Caco-2 (cell line): ENCODE results near the gene LGR6. TPM values are rescaled to one million over a fixed set of nuclear protein-coding genes. Genes with fewer than 3 reads are reported as not detected.

ENCODE experiments used
- BruUV-seq: library from RNA; stranded (reverse); fragments of 400-500 nt; replicated peaks from 2 replicates; lab custom pipeline; 2021; lab: Mats Ljungman, UMichigan
- CTCF ChIA-PET: fragments of 300-600 bp; sonication (Branson Sonifier 250); formaldehyde crosslinking; loops from one replicate; lab custom pipeline; 2022; ENCODE audit warnings: antibody characterized with exemption; lab: Charles Lee
- POLR2A ChIA-PET: fragments of 300-600 bp; sonication (Branson Sonifier 250); formaldehyde crosslinking; loops from one replicate; lab custom pipeline; 2022; ENCODE audit warnings: antibody characterized with exemption; lab: Charles Lee
- DNase-seq, 2 experiments: peaks; one replicate each; pipeline versions ENCODE4 v3.0.0 to v3.0.0-alpha.2; 2020 to 2022
- H3K27me3 ChIP-seq: replicated peaks from 2 replicates; pipeline ENCODE4 v1.6.0; 2011; ENCODE audit warnings: low read length; ENCODE audit not compliant: control insufficient read depth, insufficient read depth
- H3K36me3 ChIP-seq: 2 replicates; pipeline ENCODE4 v1.5.1; 2011; ENCODE audit warnings: low read length; ENCODE audit not compliant: control insufficient read depth, insufficient read depth
- H3K4me1 ChIP-seq: fragments of 250-450 bp; sonication (Bioruptor Pico); 2 replicates; pipeline ENCODE4 v1.5.1; 2020; ENCODE audit warnings: mild to moderate bottlenecking
- H3K4me3 ChIP-seq: 2 replicates; pipeline ENCODE4 v1.5.1; 2011; ENCODE audit warnings: low read depth, mild to moderate bottlenecking, control low read depth, low read length
- H3K9me3 ChIP-seq: fragments of 250-450 bp; sonication (Bioruptor Pico); 2 replicates; pipeline ENCODE4 v1.5.1; 2020; ENCODE audit warnings: mild to moderate bottlenecking, moderate library complexity
- H3K27ac Mint-ChIP-seq: one replicate; pipeline ENCODE4 v1.8.0; 2022; ENCODE audit warnings: mixed read lengths; ENCODE audit not compliant: unreplicated experiment
- H3K27me3 Mint-ChIP-seq: one replicate; pipeline ENCODE4 v1.8.0; 2022; ENCODE audit warnings: mixed read lengths; ENCODE audit not compliant: insufficient read depth, unreplicated experiment
- H3K36me3 Mint-ChIP-seq: one replicate; pipeline ENCODE4 v1.8.0; 2022; ENCODE audit warnings: mild to moderate bottlenecking, mixed read lengths; ENCODE audit not compliant: insufficient read depth, unreplicated experiment
- H3K4me1 Mint-ChIP-seq: one replicate; pipeline ENCODE4 v1.8.0; 2022; ENCODE audit warnings: low read depth, mixed read lengths; ENCODE audit not compliant: unreplicated experiment
- H3K4me3 Mint-ChIP-seq: one replicate; pipeline ENCODE4 v1.8.0; 2022; ENCODE audit warnings: mild to moderate bottlenecking, moderate library complexity, mixed read lengths; ENCODE audit not compliant: unreplicated experiment
- H3K9me3 Mint-ChIP-seq: one replicate; pipeline ENCODE4 v1.8.0; 2022; ENCODE audit warnings: mixed read lengths; ENCODE audit not compliant: unreplicated experiment
- CTCF ChIP-seq, 2 experiments: fragments of 200-600 bp in 1 of 2; IDR thresholded peaks; 1 replicate in 1 of 2; 2 replicates in 1 of 2; pipeline versions ENCODE4 v1.5.1 to v1.8.0; 2011 to 2022; ENCODE audit warnings: antibody characterized with exemption in 1 of 2, control low read depth in 1 of 2, inconsistent platforms in 1 of 2, low read depth in 1 of 2, low read length in 1 of 2, mild to moderate bottlenecking in 1 of 2, moderate library complexity in 1 of 2; ENCODE audit not compliant: insufficient read depth in 1 of 2, severe bottlenecking in 1 of 2, unreplicated experiment in 1 of 2
- intact Hi-C: fragments of 100-400 bp; cut with micrococcal nuclease; formaldehyde crosslinking; loops from one replicate; pipeline ENCODE4 v1.10.0; 2022; ENCODE audit not compliant: unreplicated experiment
- total RNA-seq: library from RNA; stranded (reverse); gene quantifications from 2 replicates; pipeline ENCODE4 v1.2.3, GENCODE V29; 2022

LGR6 gene
- total RNA-seq, 1 experiment from 2014 or later, result 0.36 TPM

- CTCF ChIA-PET, result no interaction called here
Observed at GRCh38 chr1:202150187-202150586, 43.4 kb upstream of the LGR6 start.

GRCh38 chr1:202150602-202151001 is 43.0 kb upstream of the LGR6 start:
- ChIA-PET CTCF (no interaction called here), POLR2A (no interaction called here)
- Mint-ChIP-seq H3K27ac (no peak overlapping the region), H3K4me3 (no peak overlapping the region), H3K27me3 (no peaks in the 10 kb centered on the region), H3K4me1 (no peaks in the 10 kb centered on the region), H3K9me3 (no peaks in the 10 kb centered on the region), H3K36me3 (no peaks in the 10 kb centered on the region)
- TF ChIP-seq CTCF (IDR thresholded peaks at IDR 0.05; ENCODE audit: insufficient read depth in 1 of 2, low read depth in 1 of 2, low read length in 1 of 2, severe bottlenecking in 1 of 2, unreplicated experiment in 1 of 2), result no peak
- no peaks in the 10 kb centered on the region for H3K27me3 ChIP-seq
- DNase-seq, result no peak
- H3K9me3 ChIP-seq, result no peaks in the 10 kb centered on the region
- H3K4me1 ChIP-seq, result no peaks in the 10 kb centered on the region
- BruUV-seq, result no TSS peak
- intact Hi-C loops, result no loop called here
- no peaks in the 10 kb centered on the region for H3K36me3 ChIP-seq
- H3K4me3 ChIP-seq, result no peak overlapping the region

More at GRCh38 chr1:202150187-202150586, 43.4 kb upstream of the LGR6 start:
- H3K36me3 ChIP-seq, result no peaks in the 10 kb centered on the region
- H3K36me3 Mint-ChIP-seq, result no peaks in the 10 kb centered on the region
- H3K4me1 Mint-ChIP-seq, result no peaks in the 10 kb centered on the region
- no peaks in the 10 kb centered on the region for H3K4me1 ChIP-seq
- no TSS peak for BruUV-seq
- H3K9me3 ChIP-seq, result no peaks in the 10 kb centered on the region
- no peak overlapping the region for H3K4me3 ChIP-seq
- POLR2A ChIA-PET, result no interaction called here
- no peak for DNase-seq
- no peaks in the 10 kb centered on the region for H3K9me3 Mint-ChIP-seq
- intact Hi-C loops, result no loop called here
- no peak for TF ChIP-seq CTCF (IDR thresholded peaks at IDR 0.05; ENCODE audit: insufficient read depth in 1 of 2, low read depth in 1 of 2, low read length in 1 of 2, severe bottlenecking in 1 of 2, unreplicated experiment in 1 of 2)
- H3K27me3 Mint-ChIP-seq, result no peaks in the 10 kb centered on the region
- H3K4me3 Mint-ChIP-seq, result no peak overlapping the region
- no peaks in the 10 kb centered on the region for H3K27me3 ChIP-seq
- H3K27ac Mint-ChIP-seq, result no peak overlapping the region

- BruUV-seq, result no TSS peak
- Histone ChIP-seq H3K9me3 (no peaks in the 10 kb centered on the region), H3K4me1 (no peaks in the 10 kb centered on the region), H3K36me3 (no peaks in the 10 kb centered on the region), H3K27me3 (no peaks in the 10 kb centered on the region), H3K4me3 (no peak overlapping the region)
- POLR2A ChIA-PET, result no interaction called here
- TF ChIP-seq CTCF (IDR thresholded peaks at IDR 0.05; ENCODE audit: insufficient read depth in 1 of 2, low read depth in 1 of 2, low read length in 1 of 2, severe bottlenecking in 1 of 2, unreplicated experiment in 1 of 2), result no peak
- Mint-ChIP-seq H3K36me3 (no peaks in the 10 kb centered on the region), H3K4me1 (no peaks in the 10 kb centered on the region), H3K9me3 (no peaks in the 10 kb centered on the region), H3K27ac (no peak overlapping the region), H3K4me3 (no peak overlapping the region), H3K27me3 (no peaks in the 10 kb centered on the region)
- DNase-seq, result no peak
- CTCF ChIA-PET, result no interaction called here
- intact Hi-C loops, result no loop called here
Observed at GRCh38 chr1:202151045-202151444, 42.6 kb upstream of the LGR6 start.
